Measurements from ENCODE around the gene LZTS3. TPM values are rescaled to one million over a fixed set of nuclear protein-coding genes. Genes with fewer than 3 reads are reported as not detected.

The LZTS3 gene
- total RNA-seq (2021) (32.6 to 39.4 TPM (median 38.7 TPM) in 3 replicates), Bru-seq, nascent RNA (percentile 69 among the genes with signal in this experiment)
- long read RNA-seq, experiment 1, full-length matches to known transcripts, result 23 of 158 reads
- long read RNA-seq, experiment 1, partial matches to known transcripts, result 33 of 158 reads
- long read RNA-seq, experiment 1, other reads (novel, unspliced or antisense), result 102 of 158 reads
- long read RNA-seq, experiment 2, full-length matches to known transcripts, result 5 of 48 reads
- long read RNA-seq, experiment 2, partial matches to known transcripts, result 4 of 48 reads
- long read RNA-seq, experiment 2, other reads (novel, unspliced or antisense), result 39 of 48 reads
- long read RNA-seq, experiment 3, partial matches to known transcripts, result 0 of 1 reads
- long read RNA-seq, experiment 3, other reads (novel, unspliced or antisense), result 1 of 1 reads

- DNase-seq (ENCODE audit: low spot score), result peak; percentile 88
- peak within 1 kb of the TSS; percentile 46 for H3K27ac Mint-ChIP-seq
- no peaks in the 10 kb centered on the region for H3K9me3 Mint-ChIP-seq
- POLR2A ChIA-PET, result interaction anchor here (1.0 to 1.1 kb wide), 3 partner anchors 12 to 67 kb away, joined by 3 to 7 read pairs (median 3); partner anchors contain the start of genes FASTKD5 and UBOX5
- ATAC-seq, result peak; percentile 73
- H3K4me3 Mint-ChIP-seq, result peak within 1 kb of the TSS; percentile 83
- H3K4me1 Mint-ChIP-seq, result peaks cover 42% of the 10 kb centered on the region
- H3K27me3 Mint-ChIP-seq (ENCODE audit: low read depth), result peaks cover 7% of the 10 kb centered on the region; the same call in 1 of the 2 replicates
- CTCF ChIA-PET, result interaction anchor here (0.9 to 1.1 kb wide), 4 partner anchors 13 to 119 kb away, joined by 3 read pairs; partner anchors contain the start of genes FASTKD5 and UBOX5
- H3K36me3 Mint-ChIP-seq, result no peaks in the 10 kb centered on the region
- TF ChIP-seq SP1 (CRISPR knock-in tag; conservative IDR thresholded peaks at IDR 0.05) (no peak), ZNF416 (CRISPR knock-in tag; IDR thresholded peaks at IDR 0.05) (no peak), E2F4 (CRISPR knock-in tag; IDR thresholded peaks at IDR 0.05; ENCODE audit: borderline replicate concordance, low read depth) (no peak), TEAD4 (CRISPR knock-in tag; IDR thresholded peaks at IDR 0.05) (no peak), SOX15 (CRISPR knock-in tag; IDR thresholded peaks at IDR 0.05) (no peak), ETV6 (CRISPR knock-in tag; IDR thresholded peaks at IDR 0.05) (no peak), PRRX2 (CRISPR knock-in tag; IDR thresholded peaks at IDR 0.05) (no peak), GRHL2 (CRISPR knock-in tag; IDR thresholded peaks at IDR 0.05; ENCODE audit: insufficient replicate concordance, severe bottlenecking) (no peak), AR (CRISPR knock-in tag; IDR thresholded peaks at IDR 0.05) (no peak), ZSCAN18 (CRISPR knock-in tag; IDR thresholded peaks at IDR 0.05) (no peak), TEAD1 (CRISPR knock-in tag; IDR thresholded peaks at IDR 0.05) (no peak), ZNF317 (CRISPR knock-in tag; IDR thresholded peaks at IDR 0.05; ENCODE audit: borderline replicate concordance, low read depth) (no peak), ATF6 (CRISPR knock-in tag; IDR thresholded peaks at IDR 0.05) (no peak), OVOL2 (CRISPR knock-in tag; IDR thresholded peaks at IDR 0.05; ENCODE audit: borderline replicate concordance) (no peak), FOXP1 (CRISPR knock-in tag; IDR thresholded peaks at IDR 0.05; ENCODE audit: borderline replicate concordance) (peak; percentile 64), ZNF671 (CRISPR knock-in tag; IDR thresholded peaks at IDR 0.05) (no peak), HMGA2 (CRISPR knock-in tag; IDR thresholded peaks at IDR 0.05) (no peak), NR3C1 (CRISPR knock-in tag; conservative IDR thresholded peaks at IDR 0.05; ENCODE audit: low read depth) (no peak), ZNF396 (CRISPR knock-in tag; IDR thresholded peaks at IDR 0.05; ENCODE audit: borderline replicate concordance) (no peak), CREM (CRISPR knock-in tag; IDR thresholded peaks at IDR 0.05) (peak; percentile 75; the same call in 1 of the 2 replicates), ELF4 (CRISPR knock-in tag; IDR thresholded peaks at IDR 0.05; ENCODE audit: low read depth) (no peak), IRF2 (CRISPR knock-in tag; IDR thresholded peaks at IDR 0.05; ENCODE audit: borderline replicate concordance, low read depth) (no peak), GABPB1 (CRISPR knock-in tag; IDR thresholded peaks at IDR 0.05) (peak; percentile 83), NR1H2 (CRISPR knock-in tag; IDR thresholded peaks at IDR 0.05) (no peak), PREB (CRISPR knock-in tag; IDR thresholded peaks at IDR 0.05; ENCODE audit: borderline replicate concordance) (no peak), E2F5 (CRISPR knock-in tag; IDR thresholded peaks at IDR 0.05) (peak; percentile 71), FOXK1 (CRISPR knock-in tag; IDR thresholded peaks at IDR 0.05) (no peak; the same call in 1 of the 2 replicates), ZNF219 (CRISPR knock-in tag; IDR thresholded peaks at IDR 0.05; ENCODE audit: borderline replicate concordance) (no peak)
Observed at GRCh38 chr20:3172933-3173609, at the start of gene LZTS3. Gene LZTS3 (minus strand): TSS chr20:3173549. CDS start chr20:3167163, 6,386 bp downstream.

Data from WTC11 (cell line).